HepG2 (cell line): ENCODE measurements around the gene PIM3. TPM values are rescaled to one million over a fixed set of nuclear protein-coding genes. Genes with fewer than 3 reads are reported as not detected.

Source experiments
- ATAC-seq: fragments of 200-7000 bp; cut with Tn5 transposase; 3 replicates; pipeline ENCODE4 v1.9.1; 2020; ENCODE audit warnings: mild to moderate bottlenecking, moderate library complexity
- BruUV-seq: library from RNA; stranded (reverse); fragments of 400-500 nt; replicated peaks from 2 replicates; lab custom pipeline; 2021; lab: Mats Ljungman, UMichigan
- CTCF ChIA-PET: fragments of 300-600 bp; formaldehyde crosslinking; extraction: SDS; loops from one replicate; lab custom pipeline; 2021; ENCODE audit warnings: low total read pairs, inconsistent platforms, low intra/inter-chr PET ratio; lab: Yijun Ruan, JAX
- POLR2A ChIA-PET: fragments of 350-600 bp; sonication (Branson Sonifier 250); formaldehyde crosslinking; loops from one replicate; lab custom pipeline; 2020; ENCODE audit warnings: antibody characterized with exemption, inconsistent platforms; lab: Yijun Ruan, JAX
- DNase-seq: peaks from one replicate; pipeline ENCODE4 v3.0.0-alpha.2; 2015; ENCODE audit warnings: low spot score
- FAIRE-seq: peaks from 3 replicates; lab custom pipeline; 2011; peaks lifted over from hg19 to GRCh38; lab: Jason Lieb, UNC
- H2AFZ ChIP-seq: one replicate; pipeline ENCODE4 v1.6.1; 2011; ENCODE audit warnings: low read length, inconsistent platforms
- H3K27ac ChIP-seq: fragments of 300-600 bp; 3 replicates; pipeline ENCODE4 v1.8.0; 2011; ENCODE audit warnings: mixed run types, mild to moderate bottlenecking, mixed read lengths, low read length, inconsistent platforms; ENCODE audit not compliant: insufficient read depth; ENCODE audit errors: extremely low read length
- H3K27me3 ChIP-seq, 2 experiments: fragments of 200-600 bp in 1 of 2; 2 replicates in 1 of 2; 3 replicates in 1 of 2; pipeline versions ENCODE4 v1.6.0 to v1.8.0; 2011; ENCODE audit warnings: low read length in 2 of 2, mild to moderate bottlenecking in 2 of 2, moderate library complexity in 2 of 2, inconsistent platforms in 1 of 2; ENCODE audit not compliant: insufficient read depth in 2 of 2, control insufficient read depth in 1 of 2
- H3K36me3 ChIP-seq, 2 experiments: fragments of 200-600 bp in 1 of 2; replicated peaks in 1 of 2; 2 replicates in 1 of 2; 3 replicates in 1 of 2; pipeline versions ENCODE4 v1.5.1 to v1.8.0; 2011; ENCODE audit warnings: low read length in 2 of 2, inconsistent platforms in 1 of 2; ENCODE audit not compliant: insufficient read depth in 2 of 2, control insufficient read depth in 1 of 2
- H3K4me1 ChIP-seq: 2 replicates; pipeline ENCODE4 v1.5.1; 2012; ENCODE audit warnings: low read length, inconsistent platforms; ENCODE audit not compliant: insufficient read depth
- H3K4me2 ChIP-seq: 2 replicates; pipeline ENCODE4 v1.6.0; 2011; ENCODE audit warnings: low read depth, low read length, inconsistent platforms
- H3K4me3 ChIP-seq, 3 experiments: fragments of 200-600 bp in 1 of 3; sonication (generic), shearing (Covaris generic) in 1 of 3; replicated peaks in 1 of 3; 2 replicates each; pipeline ENCODE4 v1.5.1; 2011 to 2016; ENCODE audit warnings: low read length in 3 of 3, inconsistent platforms in 2 of 3, low read depth in 2 of 3, mild to moderate bottlenecking in 2 of 3, control low read depth in 1 of 3, mixed read lengths in 1 of 3; ENCODE audit not compliant: insufficient read depth in 1 of 3
- H3K79me2 ChIP-seq: one replicate; pipeline ENCODE4 v1.6.1; 2011; ENCODE audit warnings: low read length, inconsistent platforms; ENCODE audit not compliant: insufficient read depth
- H3K9ac ChIP-seq: 2 replicates; pipeline ENCODE4 v1.6.0; 2011; ENCODE audit warnings: mild to moderate bottlenecking, low read depth, low read length, inconsistent platforms; ENCODE audit not compliant: insufficient read depth
- H3K9me3 ChIP-seq: 2 replicates; pipeline ENCODE4 v1.5.1; 2012; ENCODE audit warnings: mild to moderate bottlenecking, low read length
- H4K20me1 ChIP-seq: 2 replicates; pipeline ENCODE4 v1.6.0; 2011; ENCODE audit warnings: inconsistent platforms, mild to moderate bottlenecking, low read length, moderate library complexity; ENCODE audit not compliant: insufficient read depth
- CBX2 ChIP-seq, 2 experiments: fragments of 200-600 bp in 1 of 2; sonication (generic); formaldehyde crosslinking in 1 of 2; IDR thresholded peaks; 2 replicates each; pipeline versions ENCODE4 v1.7.0 to v1.8.1; 2018 to 2022; ENCODE audit warnings: low read depth in 2 of 2, low read length in 1 of 2, mild to moderate bottlenecking in 1 of 2, missing genetic modification reagents in 1 of 2
- FOSL1 ChIP-seq: sonication (generic); formaldehyde crosslinking; IDR thresholded peaks from 2 replicates; pipeline ENCODE4 v1.9.0; 2021; ENCODE audit warnings: missing genetic modification reagents, borderline replicate concordance
- FOXK2 ChIP-seq: fragments of 450-650 bp; IDR thresholded peaks from 2 replicates; pipeline ENCODE4 v1.6.1; 2016
- GFI1 ChIP-seq: sonication (generic); formaldehyde crosslinking; IDR thresholded peaks from 2 replicates; pipeline ENCODE4 v1.5.0; 2020; ENCODE audit warnings: missing genetic modification reagents, mild to moderate bottlenecking, borderline replicate concordance
- GTF3A ChIP-seq: sonication (generic); formaldehyde crosslinking; conservative IDR thresholded peaks from 2 replicates; pipeline ENCODE4 v1.4.0; 2020; ENCODE audit warnings: mild to moderate bottlenecking, missing genetic modification reagents
- HNRNPL ChIP-seq: fragments of 200-400 bp; formaldehyde crosslinking; IDR thresholded peaks from 2 replicates; pipeline ENCODE4 v1.6.1; 2017; ENCODE audit warnings: mild to moderate bottlenecking, low read depth, low read length
- JUND ChIP-seq: sonication (generic); formaldehyde crosslinking; IDR thresholded peaks from 2 replicates; pipeline ENCODE4 v1.8.0; 2022; ENCODE audit warnings: mild to moderate bottlenecking, missing genetic modification reagents
- POGZ ChIP-seq: sonication (generic); formaldehyde crosslinking; IDR thresholded peaks from 2 replicates; pipeline ENCODE4 v1.4.0; 2020; ENCODE audit warnings: mild to moderate bottlenecking, missing genetic modification reagents
- SRF ChIP-seq: IDR thresholded peaks from 2 replicates; pipeline ENCODE4 v1.6.1; 2011; ENCODE audit warnings: mild to moderate bottlenecking, low read depth, low read length, moderate library complexity
- ZNF256 ChIP-seq: sonication (generic); formaldehyde crosslinking; conservative IDR thresholded peaks from 2 replicates; pipeline ENCODE4 v1.4.0; 2020; ENCODE audit warnings: missing genetic modification reagents
- ZNF616 ChIP-seq: sonication (generic); formaldehyde crosslinking; IDR thresholded peaks from 2 replicates; pipeline ENCODE4 v1.5.0; 2020; ENCODE audit warnings: low read depth, mild to moderate bottlenecking, missing genetic modification reagents
- ZNF772 ChIP-seq: sonication (generic); formaldehyde crosslinking; IDR thresholded peaks from 2 replicates; pipeline ENCODE4 v1.5.0; 2020; ENCODE audit warnings: mild to moderate bottlenecking, missing genetic modification reagents
- ZNF776 ChIP-seq: sonication (generic); formaldehyde crosslinking; IDR thresholded peaks from 2 replicates; pipeline ENCODE4 v1.4.0; 2020; ENCODE audit warnings: mild to moderate bottlenecking, missing genetic modification reagents
- ZNF781 ChIP-seq: sonication (generic); formaldehyde crosslinking; IDR thresholded peaks from 2 replicates; pipeline ENCODE4 v1.5.1; 2020; ENCODE audit warnings: borderline replicate concordance, mild to moderate bottlenecking, missing genetic modification reagents; ENCODE audit errors: not compliant biosample characterization
- WGBS: methylation state at CpG from one replicate; pipeline ENCODE4 v1.1.6; 2017; ENCODE audit warnings: low lambda C conversion rate; 5-methylcytosine and 5-hydroxymethylcytosine counted together
- in situ Hi-C: cut with HindIII; loops from 2 replicates; pipeline ENCODE4 v1.10.0; 2017; ENCODE audit warnings: low pct_unique_long_range_greater_than_20kb; ENCODE audit not compliant: extremely low pct_ligation_motif_present
- intact Hi-C: fragments of 100-400 bp; cut with micrococcal nuclease; formaldehyde crosslinking; loops from one replicate; pipeline ENCODE4 v1.10.0; 2022; ENCODE audit not compliant: unreplicated experiment
- polyA plus RNA-seq, 8 experiments: library from polyadenylated mRNA; depleted of rRNA in 3 of 8; stranded (reverse) in 7 of 8; unstranded in 1 of 8; fragments of >200 nt; fragmentation: Illumina TruSeq in 4 of 8; extraction: Trizol in 4 of 8; gene quantifications; 2 replicates each; pipeline versions ENCODE4 v1.2.1 to v1.2.3, GENCODE V29; 2011 to 2016; ENCODE audit warnings: low read depth in 4 of 8, missing spikeins in 1 of 8, mixed read lengths in 1 of 8; ENCODE audit not compliant: insufficient read depth in 1 of 8
- total RNA-seq, 5 experiments: library from RNA; depleted of rRNA; stranded (reverse); fragments of >200 nt; fragmentation: Illumina TruSeq; extraction: Trizol; gene quantifications; 2 replicates each; pipeline ENCODE4 v1.2.3, GENCODE V29; 2016; ENCODE audit warnings: low read depth in 1 of 5
- TF ChIP-seq, protein P1 (sequence below): sonication (generic); formaldehyde crosslinking; IDR thresholded peaks from 2 replicates; pipeline ENCODE4 v1.4.0; 2020; ENCODE audit warnings: mild to moderate bottlenecking, missing genetic modification reagents, borderline replicate concordance
- TF ChIP-seq, protein P2 (sequence below): sonication (generic); formaldehyde crosslinking; IDR thresholded peaks from 2 replicates; pipeline ENCODE4 v1.5.1; 2020; ENCODE audit warnings: mild to moderate bottlenecking, missing genetic modification reagents, moderate library complexity

PIM3 gene
- total and polyA plus RNA-seq, 2 of the 13 experiments (the other 11 are each of a cell fraction or from before 2014, with no cell fraction given) = 21.6 to 31.2 TPM

- TF ChIP-seq HNRNPL = peak; percentile 76
- 0 out of 2 replicates have a peak, but pooled peaks have one; percentile 1 for TF ChIP-seq POGZ (CRISPR knock-in tag)
- no peak for TF ChIP-seq ZNF781 (CRISPR knock-in tag)
- TF ChIP-seq JUND (CRISPR knock-in tag) = no peak
- no peak for TF ChIP-seq GFI1 (CRISPR knock-in tag)
- TF ChIP-seq CBX2 (IDR thresholded peaks at IDR 0.05; ENCODE audit: low read depth, low read length) = no peak
- TF ChIP-seq CBX2 (CRISPR knock-in tag; IDR thresholded peaks at IDR 0.05; ENCODE audit: low read depth) = no peak
- no peak for TF ChIP-seq ZNF256 (CRISPR knock-in tag)
- 0 out of 2 replicates have a peak, but pooled peaks have one; percentile 7 for TF ChIP-seq ZNF616 (CRISPR knock-in tag)
- TF ChIP-seq, all 625 proteins: peak for 9
Observed at GRCh38 chr22:49953027-49953679, 7.4 kb upstream of the PIM3 start (continued).

DNA sequence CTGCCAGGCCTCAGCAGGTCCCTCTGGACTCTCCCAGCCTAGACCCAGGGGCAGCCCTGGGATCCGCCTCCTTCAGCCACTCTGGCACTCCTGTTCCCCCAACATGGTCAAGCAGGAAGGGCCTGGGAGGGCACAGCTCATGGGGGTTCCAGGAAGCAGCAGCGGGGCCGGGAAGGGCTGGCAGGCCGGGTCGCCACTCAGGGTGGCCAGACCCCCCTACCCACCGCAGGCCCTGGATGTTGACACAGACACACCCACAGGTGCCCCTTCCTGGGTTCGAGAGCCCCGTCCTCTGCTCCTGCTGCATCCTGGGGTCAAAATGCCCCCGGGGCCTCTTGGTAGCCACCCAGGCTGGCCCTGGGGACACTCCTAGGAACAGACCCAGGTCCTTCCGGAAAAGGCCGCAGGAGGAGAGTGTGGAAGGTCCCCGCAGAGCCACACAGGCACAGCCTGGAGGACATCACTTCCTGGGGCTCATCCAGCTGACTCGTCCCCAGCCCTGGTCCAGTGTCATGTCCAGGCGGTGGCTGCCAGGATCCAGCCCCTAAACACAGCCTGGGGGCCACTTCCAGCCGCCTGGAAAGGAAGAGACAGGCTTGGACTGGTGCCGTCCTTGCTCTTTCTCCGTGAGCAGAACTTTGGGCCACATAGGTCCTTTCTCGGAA, 6.8 kb upstream of the PIM3 start:
- 53% methylated on average over 3 of the region's 18 CpGs for WGBS
- ChIA-PET CTCF (no interaction called here), POLR2A (interaction anchor here (3.0 to 18.6 kb wide), 3 partner anchors 10 to 19 kb away, joined by 22 to 722 read pairs (median 283); partner anchors contain the start of gene PIM3)
- Histone ChIP-seq H3K4me3 (peak overlapping the region in 1 of 3 experiments; percentile 77; a peak in 1 of 6 replicates), H3K4me2 (peak overlapping the region; percentile 81), H3K27ac (no peak overlapping the region), H3K79me2 (no peaks in the 10 kb centered on the region), H2AFZ (no peak overlapping the region), H4K20me1 (no peaks in the 10 kb centered on the region), H3K9ac (peak overlapping the region; percentile 78), H3K36me3 (no peaks in the 10 kb centered on the region), H3K9me3 (no peaks in the 10 kb centered on the region), H3K27me3 (no peaks in the 10 kb centered on the region), H3K4me1 (peaks cover 95% of the 10 kb centered on the region)
- DNase-seq (no peak), FAIRE-seq (no peak), ATAC-seq (no peak)
- intact Hi-C loops = loop anchor here (2.0 kb wide), 1 partner anchor 23 kb away; no protein-coding TSS in a partner anchor
- no TSS peak for BruUV-seq
- in situ Hi-C loops = no loop called here
- TF ChIP-seq, protein P1, sequence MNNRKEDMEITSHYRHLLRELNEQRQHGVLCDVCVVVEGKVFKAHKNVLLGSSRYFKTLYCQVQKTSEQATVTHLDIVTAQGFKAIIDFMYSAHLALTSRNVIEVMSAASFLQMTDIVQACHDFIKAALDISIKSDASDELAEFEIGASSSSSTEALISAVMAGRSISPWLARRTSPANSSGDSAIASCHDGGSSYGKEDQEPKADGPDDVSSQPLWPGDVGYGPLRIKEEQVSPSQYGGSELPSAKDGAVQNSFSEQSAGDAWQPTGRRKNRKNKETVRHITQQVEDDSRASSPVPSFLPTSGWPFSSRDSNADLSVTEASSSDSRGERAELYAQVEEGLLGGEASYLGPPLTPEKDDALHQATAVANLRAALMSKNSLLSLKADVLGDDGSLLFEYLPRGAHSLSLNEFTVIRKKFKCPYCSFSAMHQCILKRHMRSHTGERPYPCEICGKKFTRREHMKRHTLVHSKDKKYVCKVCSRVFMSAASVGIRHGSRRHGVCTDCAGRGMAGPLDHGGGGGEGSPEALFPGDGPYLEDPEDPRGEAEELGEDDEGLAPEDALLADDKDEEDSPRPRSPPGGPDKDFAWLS (CRISPR knock-in tag) = no peak
- TF ChIP-seq, protein P2, sequence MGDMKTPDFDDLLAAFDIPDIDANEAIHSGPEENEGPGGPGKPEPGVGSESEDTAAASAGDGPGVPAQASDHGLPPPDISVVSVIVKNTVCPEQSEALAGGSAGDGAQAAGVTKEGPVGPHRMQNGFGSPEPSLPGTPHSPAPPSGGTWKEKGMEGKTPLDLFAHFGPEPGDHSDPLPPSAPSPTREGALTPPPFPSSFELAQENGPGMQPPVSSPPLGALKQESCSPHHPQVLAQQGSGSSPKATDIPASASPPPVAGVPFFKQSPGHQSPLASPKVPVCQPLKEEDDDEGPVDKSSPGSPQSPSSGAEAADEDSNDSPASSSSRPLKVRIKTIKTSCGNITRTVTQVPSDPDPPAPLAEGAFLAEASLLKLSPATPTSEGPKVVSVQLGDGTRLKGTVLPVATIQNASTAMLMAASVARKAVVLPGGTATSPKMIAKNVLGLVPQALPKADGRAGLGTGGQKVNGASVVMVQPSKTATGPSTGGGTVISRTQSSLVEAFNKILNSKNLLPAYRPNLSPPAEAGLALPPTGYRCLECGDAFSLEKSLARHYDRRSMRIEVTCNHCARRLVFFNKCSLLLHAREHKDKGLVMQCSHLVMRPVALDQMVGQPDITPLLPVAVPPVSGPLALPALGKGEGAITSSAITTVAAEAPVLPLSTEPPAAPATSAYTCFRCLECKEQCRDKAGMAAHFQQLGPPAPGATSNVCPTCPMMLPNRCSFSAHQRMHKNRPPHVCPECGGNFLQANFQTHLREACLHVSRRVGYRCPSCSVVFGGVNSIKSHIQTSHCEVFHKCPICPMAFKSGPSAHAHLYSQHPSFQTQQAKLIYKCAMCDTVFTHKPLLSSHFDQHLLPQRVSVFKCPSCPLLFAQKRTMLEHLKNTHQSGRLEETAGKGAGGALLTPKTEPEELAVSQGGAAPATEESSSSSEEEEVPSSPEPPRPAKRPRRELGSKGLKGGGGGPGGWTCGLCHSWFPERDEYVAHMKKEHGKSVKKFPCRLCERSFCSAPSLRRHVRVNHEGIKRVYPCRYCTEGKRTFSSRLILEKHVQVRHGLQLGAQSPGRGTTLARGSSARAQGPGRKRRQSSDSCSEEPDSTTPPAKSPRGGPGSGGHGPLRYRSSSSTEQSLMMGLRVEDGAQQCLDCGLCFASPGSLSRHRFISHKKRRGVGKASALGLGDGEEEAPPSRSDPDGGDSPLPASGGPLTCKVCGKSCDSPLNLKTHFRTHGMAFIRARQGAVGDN (CRISPR knock-in tag) = peak; percentile 37
- TF ChIP-seq FOXK2 = no peak
- no peak for TF ChIP-seq GTF3A (CRISPR knock-in tag)
- TF ChIP-seq SRF = peak; percentile 72
- TF ChIP-seq FOSL1 (CRISPR knock-in tag) = no peak
- TF ChIP-seq ZNF776 (CRISPR knock-in tag) = 0 out of 2 replicates have a peak, but pooled peaks have one; percentile 2
- 0 out of 2 replicates have a peak, but pooled peaks have one; percentile 15 for TF ChIP-seq ZNF772 (CRISPR knock-in tag)
